OCI-LY7 (cell line): ENCODE results near the gene SLC25A41. TPM values are rescaled to one million over a fixed set of nuclear protein-coding genes. Genes with fewer than 3 reads are reported as not detected.

Source experiments
- BruUV-seq: library from RNA; stranded (reverse); fragments of 400-500 nt; replicated peaks from 2 replicates; lab custom pipeline; 2021; lab: Mats Ljungman, UMichigan
- CTCF ChIA-PET: fragments of 300-600 bp; sonication (Branson Sonifier 250); formaldehyde crosslinking; loops from one replicate; lab custom pipeline; 2022; ENCODE audit warnings: antibody characterized with exemption; ENCODE audit not compliant: unreplicated experiment; lab: Charles Lee
- POLR2A ChIA-PET: fragments of 300-600 bp; sonication (Branson Sonifier 250); formaldehyde crosslinking; loops from one replicate; lab custom pipeline; 2022; ENCODE audit warnings: antibody characterized with exemption; lab: Charles Lee
- DNase-seq: peaks from one replicate; pipeline ENCODE4 v3.0.0-alpha.2; 2015; ENCODE audit warnings: low spot score
- H2AFZ ChIP-seq: fragments of 200-600 bp; sonication (generic), shearing (Covaris generic); 2 replicates; pipeline ENCODE4 v1.6.1; 2014; ENCODE audit warnings: mild to moderate bottlenecking, antibody characterized with exemption, low read length, moderate library complexity
- H3K27ac ChIP-seq: fragments of 200-600 bp; sonication (generic); 2 replicates; pipeline ENCODE4 v1.5.1; 2014; ENCODE audit warnings: mixed run types, low read depth, mild to moderate bottlenecking, moderate library complexity, low read length, inconsistent platforms; ENCODE audit not compliant: poor library complexity, severe bottlenecking
- H3K36me3 ChIP-seq: fragments of 200-600 bp; sonication (generic); 2 replicates; pipeline ENCODE4 v1.6.1; 2014; ENCODE audit warnings: mild to moderate bottlenecking, antibody characterized with exemption, low read length, moderate library complexity, mixed read lengths; ENCODE audit not compliant: insufficient read depth
- H3K4me1 ChIP-seq: fragments of 200-600 bp; sonication (generic); 2 replicates; pipeline ENCODE4 v1.5.1; 2014; ENCODE audit warnings: mild to moderate bottlenecking, low read length; ENCODE audit not compliant: insufficient read depth, poor library complexity, severe bottlenecking
- H3K4me2 ChIP-seq: fragments of 200-600 bp; sonication (generic); 2 replicates; pipeline ENCODE4 v1.6.1; 2014; ENCODE audit warnings: mild to moderate bottlenecking, low read length
- H3K4me3 ChIP-seq: fragments of 200-600 bp; sonication (generic); 2 replicates; pipeline ENCODE4 v1.5.1; 2014; ENCODE audit warnings: mild to moderate bottlenecking, low read depth, low read length; ENCODE audit not compliant: poor library complexity, severe bottlenecking
- H3K79me2 ChIP-seq: fragments of 200-600 bp; sonication (generic); 2 replicates; pipeline ENCODE4 v1.6.1; 2016; ENCODE audit warnings: low read depth, mild to moderate bottlenecking, low read length, moderate library complexity, mixed read lengths; ENCODE audit not compliant: insufficient read depth
- H3K9me2 ChIP-seq: fragments of 200-600 bp; sonication (generic); 2 replicates; pipeline ENCODE4 v1.6.1; 2016; ENCODE audit warnings: mild to moderate bottlenecking, low read length, mixed read lengths; ENCODE audit not compliant: insufficient read depth
- H3K9me3 ChIP-seq: fragments of 200-600 bp; sonication (generic); 2 replicates; pipeline ENCODE4 v1.6.1; 2014; ENCODE audit warnings: mild to moderate bottlenecking, mixed run types, low read length, mixed read lengths
- H4K20me1 ChIP-seq: fragments of 200-600 bp; sonication (generic); 2 replicates; pipeline ENCODE4 v1.6.1; 2014; ENCODE audit warnings: mild to moderate bottlenecking, antibody characterized with exemption, low read length, moderate library complexity, mixed read lengths; ENCODE audit not compliant: insufficient read depth
- EZH2phosphoT487 ChIP-seq: fragments of 200-600 bp; sonication (generic); IDR thresholded peaks from 2 replicates; pipeline ENCODE4 v1.6.1; 2018; ENCODE audit warnings: low read depth, borderline replicate concordance, mild to moderate bottlenecking, mixed run types, antibody characterized with exemption, low read length, moderate library complexity, mixed read lengths
- intact Hi-C: fragments of 100-400 bp; cut with micrococcal nuclease; formaldehyde crosslinking; loops from one replicate; pipeline ENCODE4 v1.10.0; 2022; ENCODE audit not compliant: unreplicated experiment
- microRNA-seq: library from miRNA; unstranded; fragments of <30 nt; microRNA quantifications from one replicate; pipeline ENCODE4 v1.2.0, GENCODE V29; 2022; ENCODE audit warnings: borderline replicate concordance
- small RNA-seq: library from RNA; depleted of rRNA; stranded (forward); fragments of <200 nt; gene quantifications from one replicate; pipeline ENCODE3, GENCODE V24; 2014
- total RNA-seq, 2 experiments: library from RNA; depleted of rRNA in 1 of 2; stranded (reverse); fragments of >200 nt in 1 of 2; shearing (Covaris generic) in 1 of 2; gene quantifications; 2 replicates each; pipeline ENCODE4 v1.2.3, GENCODE V29; 2014 to 2022
- TF ChIP-seq, protein P1 (sequence below): fragments of 200-600 bp; sonication (generic); conservative IDR thresholded peaks from 2 replicates; pipeline ENCODE4 v1.5.1; 2014; ENCODE audit warnings: mild to moderate bottlenecking, antibody characterized with exemption, low read length, moderate library complexity, mixed read lengths

Gene SLC25A41
- total RNA-seq, 2 experiments from 2014 or later, result not detected

DNA sequence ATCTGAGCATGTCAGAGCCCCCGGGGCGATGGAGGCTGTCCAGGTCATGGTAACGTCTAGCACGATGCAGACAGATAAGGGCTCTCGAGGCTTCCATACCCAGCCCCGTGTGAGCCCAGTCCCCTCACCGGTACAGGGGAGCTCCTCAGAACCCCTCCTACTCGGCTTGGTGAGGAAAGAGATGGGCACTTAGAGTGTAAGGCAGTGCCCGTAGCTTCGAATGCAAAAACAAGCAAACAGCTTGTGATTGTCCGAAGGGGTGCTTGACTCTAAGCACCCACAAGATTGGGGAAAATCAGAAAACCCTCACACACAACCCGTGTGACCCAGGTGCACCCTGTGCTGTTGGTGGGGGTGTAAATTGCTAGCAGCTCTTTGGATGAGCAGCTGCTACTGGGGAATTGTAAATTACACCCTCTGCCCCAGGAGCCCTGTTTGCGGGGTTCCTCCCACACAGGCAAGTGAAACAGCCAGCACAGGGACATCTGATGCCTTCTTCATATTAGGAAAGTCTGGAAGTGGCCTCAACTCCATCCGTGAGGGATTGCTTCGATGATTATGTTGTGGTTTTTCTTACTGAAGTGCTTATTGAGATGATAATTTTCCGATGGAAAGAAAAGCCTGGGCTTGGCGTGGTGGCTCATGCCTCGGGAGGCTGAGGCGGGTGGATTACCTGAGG lies 56.9 kb downstream of the SLC25A41 start:
- no TSS peak for BruUV-seq
- no peak overlapping the region for H2AFZ ChIP-seq
- ChIA-PET POLR2A (no interaction called here), CTCF (no interaction called here)
- no peak for DNase-seq
- no peaks in the 10 kb centered on the region for H3K9me3 ChIP-seq
- no peak for TF ChIP-seq EZH2phosphoT487
- TF ChIP-seq, protein P1, sequence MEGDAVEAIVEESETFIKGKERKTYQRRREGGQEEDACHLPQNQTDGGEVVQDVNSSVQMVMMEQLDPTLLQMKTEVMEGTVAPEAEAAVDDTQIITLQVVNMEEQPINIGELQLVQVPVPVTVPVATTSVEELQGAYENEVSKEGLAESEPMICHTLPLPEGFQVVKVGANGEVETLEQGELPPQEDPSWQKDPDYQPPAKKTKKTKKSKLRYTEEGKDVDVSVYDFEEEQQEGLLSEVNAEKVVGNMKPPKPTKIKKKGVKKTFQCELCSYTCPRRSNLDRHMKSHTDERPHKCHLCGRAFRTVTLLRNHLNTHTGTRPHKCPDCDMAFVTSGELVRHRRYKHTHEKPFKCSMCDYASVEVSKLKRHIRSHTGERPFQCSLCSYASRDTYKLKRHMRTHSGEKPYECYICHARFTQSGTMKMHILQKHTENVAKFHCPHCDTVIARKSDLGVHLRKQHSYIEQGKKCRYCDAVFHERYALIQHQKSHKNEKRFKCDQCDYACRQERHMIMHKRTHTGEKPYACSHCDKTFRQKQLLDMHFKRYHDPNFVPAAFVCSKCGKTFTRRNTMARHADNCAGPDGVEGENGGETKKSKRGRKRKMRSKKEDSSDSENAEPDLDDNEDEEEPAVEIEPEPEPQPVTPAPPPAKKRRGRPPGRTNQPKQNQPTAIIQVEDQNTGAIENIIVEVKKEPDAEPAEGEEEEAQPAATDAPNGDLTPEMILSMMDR, result no peak
- H3K4me2 ChIP-seq, result no peak overlapping the region
- no peak overlapping the region for H3K4me3 ChIP-seq
- no peaks in the 10 kb centered on the region for H3K9me2 ChIP-seq
- H3K27ac ChIP-seq, result no peak overlapping the region
- H3K79me2 ChIP-seq, result no peaks in the 10 kb centered on the region
- intact Hi-C loops, result no loop called here
- H3K4me1 ChIP-seq, result peaks cover 13% of the 10 kb centered on the region
- H3K36me3 ChIP-seq, result peaks cover 39% of the 10 kb centered on the region
- no peaks in the 10 kb centered on the region for H4K20me1 ChIP-seq

Small RNA genes within 50 kb of the gene (microRNA-seq; reads per million reads assigned to microRNA genes)
- gene MIR3940, result 222 reads per million, percentile 69 among the genes with 10 or more reads in this experiment
- not detected for gene MIR6790
- gene MIR6885, result 5.3 reads per million

Small RNA genes within 50 kb of the gene (small RNA-seq; reads per million reads assigned to genes)
- not detected for gene MIR6790
- not detected for gene MIR6885

Other genes with a start within 250 kb of the SLC25A41 start
- 14.3 and 17.5 TPM in 2 replicates for gene MLLT1, start 153.8 kb downstream of the SLC25A41 start, total RNA-seq (2014; rRNA removed; shearing (Covaris generic))
- gene MLLT1, start 153.8 kb downstream of the SLC25A41 start, total RNA-seq (2022), result 55.5 and 56.0 TPM in 2 replicates
- gene ACER1, start 100.2 kb downstream of the SLC25A41 start, total RNA-seq (2014; rRNA removed; shearing (Covaris generic)), result not detected in 2 replicates
- gene ACER1, start 100.2 kb downstream of the SLC25A41 start, total RNA-seq (2022), result not detected in 2 replicates
- 73.5 and 115 TPM in 2 replicates for gene CLPP, start 72.2 kb downstream of the SLC25A41 start, total RNA-seq (2014; rRNA removed; shearing (Covaris generic))
- 114 and 124 TPM in 2 replicates for gene CLPP, start 72.2 kb downstream of the SLC25A41 start, total RNA-seq (2022)
- gene ALKBH7, start 61.0 kb downstream of the SLC25A41 start, total RNA-seq (2014; rRNA removed; shearing (Covaris generic)), result 35.8 and 61.0 TPM in 2 replicates
- 74.2 and 75.9 TPM in 2 replicates for gene ALKBH7, start 61.0 kb downstream of the SLC25A41 start, total RNA-seq (2022)
- 1.4 and 1.6 TPM in 2 replicates for gene PSPN, start 57.8 kb downstream of the SLC25A41 start, total RNA-seq (2014; rRNA removed; shearing (Covaris generic))
- 2.1 and 2.9 TPM in 2 replicates for gene PSPN, start 57.8 kb downstream of the SLC25A41 start, total RNA-seq (2022)
- 31.1 and 44.4 TPM in 2 replicates for gene GTF2F1, start 40.6 kb downstream of the SLC25A41 start, total RNA-seq (2014; rRNA removed; shearing (Covaris generic))
- gene GTF2F1, start 40.6 kb downstream of the SLC25A41 start, total RNA-seq (2022), result 43.2 and 47.7 TPM in 2 replicates
- 255 and 271 TPM in 2 replicates for gene KHSRP, start 9.0 kb downstream of the SLC25A41 start, total RNA-seq (2014; rRNA removed; shearing (Covaris generic))
- 468 and 499 TPM in 2 replicates for gene KHSRP, start 9.0 kb downstream of the SLC25A41 start, total RNA-seq (2022)
- gene SLC25A23, start 26.0 kb upstream of the SLC25A41 start, total RNA-seq (2014; rRNA removed; shearing (Covaris generic)), result 48.4 and 50.9 TPM in 2 replicates
- 65.5 and 65.7 TPM in 2 replicates for gene SLC25A23, start 26.0 kb upstream of the SLC25A41 start, total RNA-seq (2022)
- gene CRB3, start 30.5 kb upstream of the SLC25A41 start, total RNA-seq (2014; rRNA removed; shearing (Covaris generic)), result 1.2 and 1.5 TPM in 2 replicates
- gene CRB3, start 30.5 kb upstream of the SLC25A41 start, total RNA-seq (2022), result 2.3 and 2.9 TPM in 2 replicates
- gene DENND1C, start 48.0 kb upstream of the SLC25A41 start, total RNA-seq (2014; rRNA removed; shearing (Covaris generic)), result 40.9 and 41.8 TPM in 2 replicates
- gene DENND1C, start 48.0 kb upstream of the SLC25A41 start, total RNA-seq (2022), result 68.3 and 76.1 TPM in 2 replicates
- 9.7 and 14.4 TPM in 2 replicates for gene TUBB4A, start 68.5 kb upstream of the SLC25A41 start, total RNA-seq (2014; rRNA removed; shearing (Covaris generic))
- 12.6 and 16.0 TPM in 2 replicates for gene TUBB4A, start 68.5 kb upstream of the SLC25A41 start, total RNA-seq (2022)
- gene TNFSF9, start 97.3 kb upstream of the SLC25A41 start, total RNA-seq (2014; rRNA removed; shearing (Covaris generic)), result 18.1 and 22.3 TPM in 2 replicates
- 16.1 and 20.9 TPM in 2 replicates for gene TNFSF9, start 97.3 kb upstream of the SLC25A41 start, total RNA-seq (2022)
- gene CD70, start 157.4 kb upstream of the SLC25A41 start, total RNA-seq (2014; rRNA removed; shearing (Covaris generic)), result 111 and 165 TPM in 2 replicates
- 80.5 and 88.2 TPM in 2 replicates for gene CD70, start 157.4 kb upstream of the SLC25A41 start, total RNA-seq (2022)
- 0.05 TPM in 1 of 2 replicates, not detected in the other for gene TNFSF14, start 236.4 kb upstream of the SLC25A41 start, total RNA-seq (2014; rRNA removed; shearing (Covaris generic))
- not detected in 2 replicates for gene TNFSF14, start 236.4 kb upstream of the SLC25A41 start, total RNA-seq (2022)